MM.1S (cell line): Measurements from ENCODE around the gene ACCSL.

ENCODE experiments used
- CTCF ChIP-seq: fragments of 300-600 bp; sonication (generic); IDR thresholded peaks from 2 replicates; pipeline ENCODE4 v1.5.1; 2016; ENCODE audit warnings: antibody characterized with exemption, low read length, mixed read lengths
- EZH2 ChIP-seq: fragments of 300-600 bp; sonication (generic); optimal IDR thresholded peaks from 2 replicates; pipeline ENCODE3; 2017; ENCODE audit warnings: low read depth, mild to moderate bottlenecking, antibody characterized with exemption, low read length, mixed read lengths

GRCh38 chr11:44104481-44105294, 56.9 kb downstream of the ACCSL start:
- TF ChIP-seq CTCF (no peak), EZH2 (no peak)
